ENCODE data around the gene MACROD2.
A peak's percentile ranks its signal among the peaks of the same experiment; 100 is the strongest.

The MACROD2 gene

DNA sequence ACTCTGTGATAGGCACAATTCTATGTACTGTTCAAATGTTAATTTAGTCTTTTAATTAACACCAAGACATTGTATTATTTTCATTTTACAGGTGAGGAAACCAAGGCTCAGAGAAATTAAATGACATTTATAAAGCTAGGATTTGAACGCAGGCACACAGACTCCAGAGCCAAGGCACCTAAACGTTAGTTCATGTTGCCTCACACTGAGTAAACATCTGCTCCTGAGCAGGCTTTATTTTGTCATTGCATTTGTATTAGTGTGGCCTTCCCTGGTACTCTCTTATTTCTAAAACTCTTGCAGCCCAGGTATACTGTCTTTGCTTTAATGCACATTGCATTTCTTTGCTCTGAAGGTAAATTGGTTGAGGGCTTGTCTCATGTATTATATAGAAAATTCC is 605.2 kb downstream of the MACROD2 start:
- Histone ChIP-seq H3K79me2 (no peaks in the 10 kb centered on the region), H3K4me1 (no peaks in the 10 kb centered on the region), H2AFZ (no peak overlapping the region), H3K9me3 (ENCODE audit: control insufficient read depth, low read length) (no peaks in the 10 kb centered on the region), H3K27me3 (ENCODE audit: control insufficient read depth, insufficient read depth, low read length) (no peaks in the 10 kb centered on the region), H3K4me3 (ENCODE audit: low read depth, low read length) (no peak overlapping the region), H3K27ac (no peak overlapping the region), H3K36me3 (ENCODE audit: control insufficient read depth, insufficient read depth, low read length) (no peaks in the 10 kb centered on the region), H3K4me2 (ENCODE audit: low read length) (no peak overlapping the region), H3K9ac (no peak overlapping the region)
- TF ChIP-seq, protein P1, sequence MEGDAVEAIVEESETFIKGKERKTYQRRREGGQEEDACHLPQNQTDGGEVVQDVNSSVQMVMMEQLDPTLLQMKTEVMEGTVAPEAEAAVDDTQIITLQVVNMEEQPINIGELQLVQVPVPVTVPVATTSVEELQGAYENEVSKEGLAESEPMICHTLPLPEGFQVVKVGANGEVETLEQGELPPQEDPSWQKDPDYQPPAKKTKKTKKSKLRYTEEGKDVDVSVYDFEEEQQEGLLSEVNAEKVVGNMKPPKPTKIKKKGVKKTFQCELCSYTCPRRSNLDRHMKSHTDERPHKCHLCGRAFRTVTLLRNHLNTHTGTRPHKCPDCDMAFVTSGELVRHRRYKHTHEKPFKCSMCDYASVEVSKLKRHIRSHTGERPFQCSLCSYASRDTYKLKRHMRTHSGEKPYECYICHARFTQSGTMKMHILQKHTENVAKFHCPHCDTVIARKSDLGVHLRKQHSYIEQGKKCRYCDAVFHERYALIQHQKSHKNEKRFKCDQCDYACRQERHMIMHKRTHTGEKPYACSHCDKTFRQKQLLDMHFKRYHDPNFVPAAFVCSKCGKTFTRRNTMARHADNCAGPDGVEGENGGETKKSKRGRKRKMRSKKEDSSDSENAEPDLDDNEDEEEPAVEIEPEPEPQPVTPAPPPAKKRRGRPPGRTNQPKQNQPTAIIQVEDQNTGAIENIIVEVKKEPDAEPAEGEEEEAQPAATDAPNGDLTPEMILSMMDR (IDR thresholded peaks at IDR 0.05) = no peak

- Histone ChIP-seq H3K4me2 (ENCODE audit: low read length) (no peak overlapping the region), H3K9me3 (ENCODE audit: control insufficient read depth, low read length) (no peaks in the 10 kb centered on the region), H3K9ac (no peak overlapping the region), H3K27me3 (ENCODE audit: control insufficient read depth, insufficient read depth, low read length) (no peaks in the 10 kb centered on the region), H3K4me3 (ENCODE audit: low read depth, low read length) (no peak overlapping the region), H3K79me2 (no peaks in the 10 kb centered on the region), H3K4me1 (no peaks in the 10 kb centered on the region), H2AFZ (peak overlapping the region; percentile 69), H3K36me3 (ENCODE audit: control insufficient read depth, insufficient read depth, low read length) (no peaks in the 10 kb centered on the region), H3K27ac (no peak overlapping the region)
- TF ChIP-seq, protein P1 (IDR thresholded peaks at IDR 0.05) = no peak
These were observed 608.8 kb downstream of the MACROD2 start for GRCh38 chr20:14604143-14604542.

- H3K27ac ChIP-seq = no peak overlapping the region
- TF ChIP-seq, protein P1 (IDR thresholded peaks at IDR 0.05) = no peak
- no peak overlapping the region for H3K4me3 ChIP-seq (ENCODE audit: low read depth, low read length)
- H3K9me3 ChIP-seq (ENCODE audit: control insufficient read depth, low read length) = no peaks in the 10 kb centered on the region
- no peak overlapping the region for H3K4me2 ChIP-seq (ENCODE audit: low read length)
- H3K27me3 ChIP-seq (ENCODE audit: control insufficient read depth, insufficient read depth, low read length) = no peaks in the 10 kb centered on the region
- H3K79me2 ChIP-seq = no peaks in the 10 kb centered on the region
- peaks cover 8% of the 10 kb centered on the region for H3K4me1 ChIP-seq
- no peak overlapping the region for H3K9ac ChIP-seq
- peak overlapping the region; percentile 35 for H2AFZ ChIP-seq
- H3K36me3 ChIP-seq (ENCODE audit: control insufficient read depth, insufficient read depth, low read length) = no peaks in the 10 kb centered on the region
These were observed 614.3 kb downstream of the MACROD2 start for GRCh38 chr20:14609328-14610221.

DNA sequence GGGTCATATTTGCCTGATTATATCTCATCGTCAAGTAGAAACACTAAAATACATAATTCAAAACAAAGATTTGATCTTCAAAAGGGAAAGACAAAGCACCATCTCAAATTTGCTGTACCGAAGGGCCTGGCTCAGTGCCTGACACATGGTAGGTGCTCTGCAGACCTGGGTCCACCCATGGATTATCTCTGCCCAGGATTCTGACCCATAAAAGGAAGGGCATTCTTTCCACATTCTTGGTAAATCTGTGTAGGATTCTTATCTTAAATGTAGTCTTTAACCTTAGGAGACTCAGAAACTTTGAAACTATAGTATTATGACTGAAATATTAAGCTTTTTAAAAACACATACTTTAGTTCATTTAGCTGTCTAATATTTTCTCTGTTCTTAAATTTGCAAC is 616.2 kb downstream of the MACROD2 start:
- no peak overlapping the region for H3K4me3 ChIP-seq (ENCODE audit: low read depth, low read length)
- H3K79me2 ChIP-seq = no peaks in the 10 kb centered on the region
- H3K4me2 ChIP-seq (ENCODE audit: low read length) = no peak overlapping the region
- no peak overlapping the region for H2AFZ ChIP-seq
- H3K36me3 ChIP-seq (ENCODE audit: control insufficient read depth, insufficient read depth, low read length) = no peaks in the 10 kb centered on the region
- peaks cover 8% of the 10 kb centered on the region for H3K4me1 ChIP-seq
- H3K9ac ChIP-seq = no peak overlapping the region
- H3K27ac ChIP-seq = no peak overlapping the region
- H3K27me3 ChIP-seq (ENCODE audit: control insufficient read depth, insufficient read depth, low read length) = no peaks in the 10 kb centered on the region
- TF ChIP-seq, protein P1 (IDR thresholded peaks at IDR 0.05) = no peak
- H3K9me3 ChIP-seq (ENCODE audit: control insufficient read depth, low read length) = no peaks in the 10 kb centered on the region

- Histone ChIP-seq H3K4me1 (peaks cover 8% of the 10 kb centered on the region), H3K79me2 (no peaks in the 10 kb centered on the region), H3K4me2 (ENCODE audit: low read length) (no peak overlapping the region), H3K4me3 (ENCODE audit: low read depth, low read length) (no peak overlapping the region), H3K9me3 (ENCODE audit: control insufficient read depth, low read length) (no peaks in the 10 kb centered on the region), H3K9ac (no peak overlapping the region), H3K36me3 (ENCODE audit: control insufficient read depth, insufficient read depth, low read length) (no peaks in the 10 kb centered on the region), H3K27me3 (ENCODE audit: control insufficient read depth, insufficient read depth, low read length) (no peaks in the 10 kb centered on the region), H3K27ac (no peak overlapping the region), H2AFZ (no peak overlapping the region)
- TF ChIP-seq, protein P1 (IDR thresholded peaks at IDR 0.05) = no peak
These were observed 617.1 kb downstream of the MACROD2 start for GRCh38 chr20:14612391-14612790.

Measured in parathyroid adenoma (tissue), 2 donors.